Right lobe of liver (tissue), 4 donors: ENCODE measurements around the gene HIBCH.

Experiments used
- CTCF ChIP-seq, 4 donors: fragments of 200-600 bp in 3 of 4; fragments of 450-650 bp in 1 of 4; IDR thresholded peaks; one replicate each; pipeline versions ENCODE4 v1.5.1 to v1.8.0; 2016 to 2022; ENCODE audit warnings: antibody characterized with exemption in 4 of 4, mild to moderate bottlenecking in 2 of 4
- POLR2A ChIP-seq: fragments of 450-650 bp; IDR thresholded peaks from one replicate; pipeline ENCODE4 v1.6.1; 2017; ENCODE audit warnings: antibody characterized with exemption, mild to moderate bottlenecking
- donor health status: DM: no; HTN: no; CAD: no.
- donor health status: DM: no; HTN: no; CAD: no.
- donor health status: DM: no; HTN: yes; CAD: no.

- no peak for TF ChIP-seq CTCF (IDR thresholded peaks at IDR 0.05)
- no peak for TF ChIP-seq POLR2A
These were observed 23.5 kb upstream of the HIBCH start for GRCh38 chr2:190343089-190343535.
